Activated CD4-positive, alpha-beta T cell treated with anti-CD3 and anti-CD28 coated beads for 4 hours (primary cell): ENCODE measurements around the gene PBX1.
A peak's percentile ranks its signal among the peaks of the same experiment; 100 is the strongest.
"Not testable (repeated sequence)": the region's sequence is repeated elsewhere in the genome, so short reads cannot be mapped to it uniquely, and the experiment has no call there.

Experiments used
- DNase-seq, 2 donors: peaks; one replicate each; pipeline ENCODE4 v3.0.0-alpha.2; 2020

PBX1 gene

DNA sequence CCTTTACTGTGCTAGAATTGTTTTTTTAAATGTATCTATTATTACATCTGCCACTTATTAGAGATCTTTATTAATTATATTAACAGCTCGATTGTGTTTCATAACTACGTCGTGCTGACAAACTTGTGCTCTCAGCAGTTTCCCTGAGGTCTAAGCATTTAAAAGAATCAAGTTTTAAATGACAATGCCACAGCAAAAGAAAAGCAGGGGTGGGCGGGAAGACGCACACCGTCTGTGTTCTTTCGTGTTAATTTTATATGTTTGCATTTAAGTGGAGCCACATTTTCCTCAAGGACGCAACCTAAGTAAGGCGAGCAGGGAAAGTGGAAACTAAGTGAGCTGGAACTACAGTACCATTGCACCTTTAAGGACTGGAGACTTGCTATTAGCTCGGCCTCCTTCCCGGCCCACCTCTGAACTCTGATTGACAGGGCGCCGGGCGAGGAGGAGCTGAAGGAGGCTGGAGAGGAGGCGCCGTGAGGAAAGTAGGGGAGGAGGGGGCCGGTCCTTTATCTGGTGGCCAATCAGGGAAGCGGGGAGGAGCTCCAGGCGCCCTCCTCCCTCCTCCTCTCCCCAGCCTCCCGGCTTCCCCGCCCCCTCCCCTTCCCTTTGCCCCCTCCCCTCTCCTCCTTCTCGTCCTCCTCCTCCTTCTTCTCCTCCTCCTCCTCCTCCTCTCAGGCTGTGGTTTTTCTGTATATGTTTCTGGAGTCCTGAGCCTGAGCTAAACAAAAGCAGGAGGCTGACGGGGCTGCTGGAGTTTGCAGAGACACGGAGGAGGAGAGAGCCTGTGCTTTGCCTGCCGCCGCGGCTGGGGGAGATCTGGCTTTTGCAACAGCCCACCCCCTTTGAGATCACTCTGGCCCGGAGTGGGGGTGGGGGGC lies at the start of gene PBX1:
TSS of gene PBX1 (plus strand) at position 724 of the 881 bp plus-strand sequence.
- DNase-seq, result peak; percentile 35 to 64

DNA sequence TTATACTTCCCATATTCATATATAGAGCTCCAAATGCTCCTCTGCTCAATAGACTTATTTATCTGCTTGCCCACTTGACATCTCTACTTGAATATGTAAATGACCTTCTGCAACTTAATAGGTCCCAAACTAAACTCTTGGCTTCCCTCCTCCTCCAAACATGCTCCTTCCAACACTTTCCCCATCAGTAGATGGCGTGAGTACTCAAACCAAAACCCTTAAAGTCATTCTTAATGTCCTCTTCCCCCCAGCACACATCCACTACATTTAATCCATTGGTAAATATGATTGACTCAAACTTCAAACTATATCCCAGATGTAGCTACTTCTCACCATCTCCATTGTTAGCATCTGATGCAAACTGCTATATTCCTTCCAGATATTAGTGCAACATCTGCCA lies 48.5 kb upstream of the PBX1 start:
- no peak for DNase-seq

DNA sequence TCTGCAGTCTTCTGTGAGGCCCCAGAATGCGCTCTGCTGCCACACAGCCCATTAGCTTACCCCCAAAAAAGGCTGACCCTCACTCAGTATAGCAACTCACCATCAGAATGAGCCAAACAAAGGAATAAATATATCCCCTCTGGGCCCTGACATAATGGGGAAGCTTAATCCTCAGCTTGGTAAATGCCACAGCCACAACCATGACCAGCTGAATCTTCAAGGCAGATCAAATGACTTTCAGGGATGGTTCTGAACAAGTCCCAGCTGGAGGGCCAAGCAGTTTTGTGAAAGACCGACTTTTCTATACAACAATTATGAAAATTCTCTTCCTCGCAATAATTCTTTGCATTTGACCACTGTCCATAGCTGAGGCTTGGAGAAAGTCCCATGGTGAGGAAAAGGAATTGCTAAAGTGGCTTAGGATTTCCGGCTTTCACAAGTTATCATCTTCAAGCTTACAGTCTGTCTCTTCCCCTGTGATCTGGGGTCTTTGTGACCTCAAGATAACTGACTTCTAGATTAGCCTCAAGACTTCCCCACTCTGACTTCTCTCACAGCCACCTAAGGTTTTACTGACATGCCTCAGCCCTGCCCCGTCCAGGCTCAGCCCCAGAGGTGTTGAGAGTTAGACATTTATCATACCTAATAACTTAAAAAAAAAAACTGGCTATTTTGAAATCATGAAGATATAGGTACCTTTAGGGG lies 47.8 kb upstream of the PBX1 start:
- DNase-seq, result no peak

DNA sequence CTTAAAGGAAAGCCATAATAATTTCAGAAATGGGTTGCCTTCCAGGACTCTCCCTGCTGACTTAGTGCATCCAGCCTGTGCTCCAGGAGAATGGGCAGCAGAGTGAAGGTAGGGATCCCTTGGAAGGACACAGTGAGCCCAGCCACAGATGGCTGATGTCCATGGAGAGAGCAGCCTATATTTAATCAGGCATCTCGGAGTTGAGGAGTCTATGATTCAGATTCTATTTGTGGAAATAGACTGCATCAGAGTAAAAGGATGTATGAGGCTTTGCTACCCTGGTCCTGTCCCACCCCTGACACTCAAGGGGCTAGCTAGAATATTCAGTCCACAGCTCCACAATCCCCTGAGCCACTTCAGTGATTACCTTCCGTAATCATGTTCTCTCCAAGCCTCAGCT lies 43.8 kb upstream of the PBX1 start:
- no peak for DNase-seq

DNA sequence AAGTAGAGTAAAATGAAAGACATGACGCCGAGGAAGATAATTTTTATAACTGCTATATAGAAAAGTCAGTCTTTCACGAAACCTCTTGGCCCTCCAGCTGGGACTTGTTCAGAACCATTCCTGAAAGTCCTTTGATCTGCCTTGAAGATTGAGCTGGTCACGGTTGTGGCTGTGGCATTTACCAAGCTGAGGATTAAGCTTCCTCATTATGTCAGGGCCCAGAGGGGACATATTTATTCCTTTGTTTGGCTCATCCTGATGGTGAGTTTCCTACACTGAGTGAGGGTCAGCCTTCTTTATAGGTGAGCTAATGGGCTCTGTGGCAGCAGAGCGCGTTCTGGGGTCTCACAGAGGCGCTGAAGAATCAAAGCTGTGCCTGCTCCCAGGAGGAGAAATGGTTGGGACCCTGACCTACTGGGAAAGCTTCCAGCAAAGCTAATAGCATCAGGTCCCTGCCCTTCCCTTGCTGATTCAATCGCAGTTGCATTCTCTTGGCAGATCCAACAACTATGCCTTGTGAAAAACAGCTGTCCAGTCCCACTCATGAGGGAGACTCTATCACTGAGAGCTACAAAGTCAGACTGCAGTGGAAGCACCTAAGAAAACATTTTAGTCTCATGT lies 43.2 kb upstream of the PBX1 start:
- no peak for DNase-seq

DNA sequence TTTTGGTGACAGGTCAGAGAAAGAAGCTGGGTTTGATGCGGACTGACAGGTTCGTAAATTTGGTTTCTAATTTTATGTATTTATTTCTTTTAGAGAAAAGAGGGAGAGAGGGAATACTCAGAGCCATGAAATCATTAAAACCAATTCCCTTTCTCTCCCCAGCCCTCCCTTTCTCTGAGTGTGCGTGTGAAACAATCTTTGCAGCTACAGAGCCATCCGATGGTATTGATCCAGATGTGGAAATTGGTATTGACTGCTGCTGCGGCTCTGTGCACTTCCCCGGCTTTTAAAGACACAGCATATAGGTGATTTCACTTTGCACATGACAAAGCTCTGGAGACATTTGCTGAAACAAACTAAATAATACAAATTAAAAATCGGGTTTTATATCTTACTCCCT lies 42.4 kb upstream of the PBX1 start:
- no peak for DNase-seq

DNA sequence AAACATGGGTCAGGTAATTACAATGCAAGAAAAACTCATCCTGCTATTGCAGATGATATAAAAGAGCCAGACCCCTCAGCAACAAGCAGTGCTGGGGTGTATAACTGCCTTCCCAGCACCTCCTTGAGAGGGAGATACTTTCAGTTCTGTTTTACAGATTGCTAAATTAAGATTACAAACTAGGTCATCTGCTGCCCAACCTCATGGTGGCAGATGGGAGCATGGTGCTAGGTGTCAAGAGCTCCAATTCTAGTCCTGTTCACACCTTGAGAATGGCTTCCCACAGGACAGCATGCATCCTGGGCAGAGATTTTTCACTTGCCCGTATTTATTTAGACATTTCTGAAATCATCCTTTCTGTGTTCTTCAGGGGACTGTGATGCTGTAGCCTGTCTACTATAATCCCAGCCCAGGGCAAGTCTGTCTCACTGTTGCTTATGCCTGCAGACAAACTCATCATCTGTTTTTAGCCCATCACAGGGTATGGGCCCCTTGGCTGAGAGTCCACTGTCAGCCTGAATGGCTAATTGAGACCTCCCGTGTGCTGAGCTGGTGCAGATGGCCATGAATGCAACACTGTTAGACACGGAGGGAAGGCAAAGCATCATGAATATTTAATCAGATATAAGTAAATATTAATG lies 40.2 kb upstream of the PBX1 start:
- DNase-seq, result no peak

DNA sequence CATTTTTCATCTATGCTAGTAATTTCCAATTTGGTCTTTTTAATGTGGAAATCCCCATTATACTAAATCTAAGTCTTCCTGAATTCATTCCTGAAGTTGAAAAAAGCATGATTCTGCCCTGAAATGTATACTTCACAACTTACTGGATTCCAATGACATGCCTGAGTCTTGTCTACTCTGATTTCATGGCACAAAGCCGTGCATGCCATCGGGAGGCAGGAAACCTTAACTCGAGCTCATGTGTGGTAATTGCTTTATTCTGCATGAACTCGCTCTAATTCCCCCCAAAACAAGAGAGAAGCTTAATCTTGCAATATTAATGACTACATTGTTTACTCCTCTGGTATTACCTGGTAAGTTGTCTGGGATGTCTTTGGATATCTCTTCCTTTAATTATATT lies 39.6 kb upstream of the PBX1 start:
- DNase-seq, result no peak

DNA sequence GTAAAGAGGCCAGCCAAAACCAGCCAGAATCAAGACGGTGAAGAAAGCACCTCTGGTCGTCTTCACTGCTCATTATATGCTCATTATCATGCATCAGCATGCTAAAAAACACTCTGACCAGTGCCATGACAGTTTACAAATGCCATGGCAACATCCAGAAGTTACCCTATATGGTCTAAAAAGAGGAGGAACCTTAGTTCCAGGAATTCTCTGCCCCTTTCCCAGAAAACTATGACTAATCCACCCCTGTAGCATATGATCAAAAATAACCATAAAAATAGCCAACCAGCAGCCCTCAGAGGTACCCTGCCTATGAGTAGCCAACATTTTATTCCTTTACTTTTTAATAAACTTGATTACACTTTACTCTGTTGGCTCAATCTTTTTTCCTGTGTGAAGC lies 34.2 kb upstream of the PBX1 start:
- no peak for DNase-seq

DNA sequence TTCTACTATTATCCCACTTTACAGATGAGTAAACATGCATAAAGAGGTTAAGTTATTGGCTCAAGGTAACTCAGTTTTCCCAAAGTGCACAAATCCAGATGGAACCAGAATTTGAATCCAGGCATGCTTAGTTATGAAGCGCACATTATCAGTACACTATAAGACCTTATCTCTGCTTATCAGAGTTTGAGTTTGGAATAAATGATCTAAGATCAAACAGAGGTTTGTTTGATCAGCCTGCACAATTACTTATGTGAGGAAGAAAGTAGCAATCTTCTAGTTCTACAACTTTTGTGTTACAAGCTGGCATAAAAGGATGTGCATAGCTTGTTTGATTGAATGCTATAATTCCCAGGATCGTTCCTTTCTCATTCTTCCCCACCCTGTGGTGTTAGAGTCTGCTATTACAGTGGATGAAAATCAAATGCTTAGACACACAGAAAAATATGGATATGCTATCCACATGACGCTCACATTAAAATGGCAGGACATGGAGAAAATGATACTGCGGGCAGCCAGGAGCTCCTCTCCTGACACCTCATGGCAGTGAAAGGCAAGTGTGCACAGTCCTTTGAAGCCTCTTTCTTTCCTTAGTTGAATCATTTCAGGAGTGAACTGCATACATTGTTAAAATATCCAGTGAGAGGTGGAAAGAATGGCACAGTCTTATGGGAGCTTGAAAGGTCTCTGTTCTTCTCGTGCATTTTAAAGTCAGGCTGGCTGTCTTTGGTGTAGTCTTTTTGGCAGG lies 23.9 kb upstream of the PBX1 start:
- no peak for DNase-seq

DNA sequence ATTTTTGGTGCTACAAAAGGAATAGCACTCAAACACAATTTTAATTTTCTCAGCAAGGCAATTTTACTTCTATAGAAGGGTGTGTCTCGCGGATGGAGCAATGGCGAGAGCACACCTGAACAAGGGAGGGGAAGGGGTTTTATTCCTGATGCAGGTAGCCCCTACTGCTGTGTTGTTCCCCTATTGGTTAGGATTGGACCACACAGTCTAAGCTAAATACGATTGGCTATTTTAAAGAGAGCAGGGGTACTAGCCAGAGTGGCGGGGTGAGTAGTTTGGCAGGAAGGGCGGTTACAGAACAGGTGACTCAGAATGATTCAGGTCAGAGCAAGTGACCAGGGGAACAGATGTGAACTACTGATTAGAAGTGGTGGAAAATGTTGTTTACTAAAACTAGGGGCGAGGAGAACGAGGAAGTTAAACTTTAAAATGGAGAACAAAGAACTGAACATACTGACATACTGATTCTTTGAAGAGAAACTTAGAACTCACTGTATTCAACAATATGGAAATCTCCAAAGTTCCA lies 6.5 kb upstream of the PBX1 start:
- DNase-seq, result not testable (repeated sequence)

DNA sequence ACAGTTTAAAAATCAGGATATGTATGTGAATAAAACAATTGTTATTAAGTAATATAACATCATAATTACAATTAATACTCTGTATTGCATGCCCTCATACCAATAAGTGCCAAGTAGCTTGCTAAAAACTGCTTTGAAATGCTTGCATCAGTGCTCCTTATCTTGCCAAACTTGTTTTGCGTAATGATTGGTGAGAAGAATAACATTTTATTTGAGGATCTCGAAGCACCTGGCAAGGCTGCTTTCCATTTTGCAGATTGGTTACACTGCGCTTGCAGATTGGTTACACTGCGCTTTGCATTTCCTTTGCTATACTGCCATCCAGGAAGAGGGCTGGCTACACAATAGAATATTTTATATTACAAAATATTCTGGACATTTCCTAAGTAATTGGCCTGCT lies 1.7 kb upstream of the PBX1 start:
- DNase-seq, result no peak

DNA sequence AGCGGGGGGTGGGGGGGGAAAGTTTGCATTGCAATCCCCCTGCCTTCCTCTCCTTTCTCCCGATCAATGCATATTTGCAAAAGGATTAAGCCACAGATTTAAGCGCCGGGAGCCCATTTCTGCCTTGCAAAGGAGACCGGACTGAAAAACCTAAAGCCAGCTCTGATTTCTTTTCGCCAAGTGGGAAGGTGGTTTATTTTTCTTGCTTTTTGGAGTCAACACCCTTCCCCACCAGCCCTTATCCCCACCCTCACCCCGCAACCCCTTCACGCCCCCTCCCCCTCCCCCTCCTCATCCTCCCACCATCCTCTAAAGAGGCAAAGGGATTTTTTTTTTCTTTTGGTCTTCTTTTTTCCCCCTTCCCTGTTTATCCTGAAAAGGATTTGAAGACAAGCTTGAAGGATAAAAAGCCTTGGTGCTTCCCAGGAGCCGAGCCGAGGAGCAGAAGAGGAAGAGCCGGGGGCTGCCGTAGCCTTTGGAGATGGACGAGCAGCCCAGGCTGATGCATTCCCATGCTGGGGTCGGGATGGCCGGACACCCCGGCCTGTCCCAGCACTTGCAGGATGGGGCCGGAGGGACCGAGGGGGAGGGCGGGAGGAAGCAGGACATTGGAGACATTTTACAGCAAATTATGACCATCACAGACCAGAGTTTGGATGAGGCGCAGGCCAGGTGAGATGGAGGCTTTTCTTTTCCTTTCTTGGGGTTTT lies 513 bp downstream of the PBX1 start:
- no peak for DNase-seq

DNA sequence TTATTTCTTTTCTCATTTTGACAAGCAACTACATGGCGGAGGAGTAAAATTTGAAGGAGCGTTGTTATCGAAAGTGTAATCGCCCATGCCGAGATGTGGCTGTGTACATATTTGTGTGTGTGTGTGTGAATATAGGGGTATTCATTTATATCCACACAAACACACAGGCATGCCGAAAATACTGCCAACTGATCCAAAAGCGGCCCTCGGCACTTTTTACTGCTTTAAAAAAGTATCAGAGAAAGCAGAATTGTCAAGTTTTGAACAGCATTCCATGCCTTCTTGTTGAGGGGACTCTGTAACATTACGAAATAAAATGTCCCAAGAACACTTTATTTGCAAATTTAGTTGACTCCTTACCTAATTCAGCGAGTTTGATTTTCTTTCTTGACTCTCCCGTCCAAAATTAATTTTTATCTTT lies 1.1 kb downstream of the PBX1 start:
- DNase-seq, result no peak

DNA sequence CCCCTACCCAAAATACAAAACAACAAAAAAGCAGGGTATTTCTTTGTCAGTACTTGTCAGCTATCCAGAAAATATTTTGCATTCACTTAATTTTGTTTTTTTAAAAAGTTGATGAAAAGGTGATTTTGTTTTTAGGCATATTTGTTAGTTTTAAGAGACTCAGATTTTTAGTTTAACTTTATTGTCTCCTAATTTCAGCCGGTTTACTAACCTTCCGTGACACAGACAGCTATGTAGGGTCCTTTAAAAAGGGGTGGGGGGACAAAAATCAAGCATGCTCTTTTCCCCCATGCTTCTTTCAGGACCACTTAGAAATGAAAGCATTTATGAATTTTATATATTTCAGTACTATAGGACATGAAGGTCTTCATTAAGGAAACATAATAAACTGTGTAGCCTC lies 1.6 kb downstream of the PBX1 start:
- no peak for DNase-seq

DNA sequence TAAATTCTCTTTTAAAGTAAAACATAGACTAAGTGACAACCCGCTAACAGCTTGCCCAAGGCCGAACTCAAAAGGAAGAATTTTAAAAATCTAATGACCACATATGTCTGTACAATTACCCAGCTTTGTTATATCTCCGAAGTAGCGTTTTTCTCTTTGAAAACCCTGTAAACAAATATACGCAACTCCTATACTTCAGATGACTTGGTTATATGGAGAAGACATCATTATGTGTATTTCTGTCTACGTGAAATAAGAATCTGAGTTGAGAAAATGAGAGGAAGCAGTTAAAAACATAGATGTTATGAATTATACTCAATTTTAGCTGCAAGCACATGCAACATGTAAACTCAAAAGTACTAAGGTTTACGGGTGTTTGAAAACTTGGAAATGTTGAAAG lies 2.0 kb downstream of the PBX1 start:
- DNase-seq, result no peak

DNA sequence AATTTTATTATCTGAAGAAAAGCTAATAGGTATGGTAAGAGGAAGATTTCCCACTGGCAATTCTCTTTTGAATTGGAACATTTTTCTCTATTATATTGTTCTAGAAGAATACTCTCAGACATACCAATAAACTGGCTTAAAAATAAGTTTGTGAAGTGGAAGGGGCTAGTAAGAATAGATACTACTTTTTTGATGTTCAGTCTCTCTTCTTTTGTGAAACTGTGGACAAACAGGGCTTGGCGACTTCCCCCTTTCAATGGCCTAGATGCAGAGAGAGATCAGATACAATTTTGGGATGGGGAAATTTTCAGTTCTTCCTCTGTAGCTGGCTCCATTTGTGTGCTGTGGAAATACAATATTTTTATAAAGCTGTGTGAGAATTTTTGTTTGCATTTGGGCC lies 2.5 kb downstream of the PBX1 start:
- DNase-seq, result no peak

DNA sequence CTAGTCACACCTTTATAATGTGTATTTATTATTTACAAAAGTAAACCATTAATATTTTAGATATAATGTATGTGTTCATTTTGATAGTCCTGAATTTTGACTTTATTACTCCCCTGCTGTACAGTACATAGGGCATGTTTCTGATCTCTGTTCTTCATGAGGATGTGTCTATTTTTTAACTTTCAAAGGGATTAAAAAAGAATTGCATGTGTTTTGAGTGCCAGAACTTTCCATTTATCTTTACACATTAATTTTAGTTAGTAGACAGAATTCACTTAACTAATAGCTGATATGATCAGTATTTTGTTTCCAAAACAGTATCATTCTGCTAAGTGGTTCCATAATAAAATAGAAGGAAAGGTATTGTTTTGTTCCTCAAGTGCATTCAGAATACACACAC lies 3.1 kb downstream of the PBX1 start:
- no peak for DNase-seq

DNA sequence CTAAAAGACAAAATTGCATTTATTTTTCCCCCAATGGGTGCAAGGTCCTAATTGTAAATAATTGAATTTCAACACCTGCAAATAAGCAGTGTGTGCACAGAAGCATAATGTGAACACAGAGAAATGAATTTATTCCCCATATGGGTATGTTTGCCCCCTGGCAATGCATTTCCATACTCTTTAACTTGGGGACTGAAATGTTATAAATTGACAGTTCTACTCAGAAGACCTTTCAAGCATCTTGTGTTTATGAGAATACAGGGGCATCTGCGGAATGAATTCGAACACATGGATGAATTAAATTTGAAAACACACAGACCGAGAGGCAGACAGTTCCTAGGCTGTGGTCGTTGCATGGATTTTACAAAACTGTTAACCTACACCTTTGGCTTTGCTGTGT lies 3.5 kb downstream of the PBX1 start:
- no peak for DNase-seq

DNA sequence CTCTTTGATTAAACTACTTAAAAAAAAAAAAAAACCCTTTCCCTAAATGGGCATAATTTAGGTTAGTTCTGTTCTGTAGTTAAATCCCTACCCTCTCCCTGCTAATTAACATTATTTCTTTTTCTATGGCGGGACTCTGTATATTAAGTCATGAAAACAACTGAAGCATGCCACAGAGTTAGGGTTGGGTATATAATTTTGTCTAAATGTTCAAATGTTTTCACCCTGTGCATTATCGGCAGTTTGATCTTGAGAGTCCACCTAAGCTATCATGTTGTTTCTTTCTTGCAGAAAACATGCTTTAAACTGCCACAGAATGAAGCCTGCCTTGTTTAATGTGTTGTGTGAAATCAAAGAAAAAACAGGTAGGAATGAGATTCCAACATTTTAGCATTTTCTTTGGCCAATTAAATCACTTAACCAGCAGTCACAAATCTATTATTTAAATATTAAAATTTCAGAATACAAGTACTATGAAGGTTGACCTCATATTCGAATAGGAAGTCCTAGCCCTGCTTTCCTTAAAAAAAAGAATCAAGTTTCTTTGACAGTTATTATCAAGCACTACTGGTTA lies 4.0 kb downstream of the PBX1 start:
- no peak for DNase-seq

DNA sequence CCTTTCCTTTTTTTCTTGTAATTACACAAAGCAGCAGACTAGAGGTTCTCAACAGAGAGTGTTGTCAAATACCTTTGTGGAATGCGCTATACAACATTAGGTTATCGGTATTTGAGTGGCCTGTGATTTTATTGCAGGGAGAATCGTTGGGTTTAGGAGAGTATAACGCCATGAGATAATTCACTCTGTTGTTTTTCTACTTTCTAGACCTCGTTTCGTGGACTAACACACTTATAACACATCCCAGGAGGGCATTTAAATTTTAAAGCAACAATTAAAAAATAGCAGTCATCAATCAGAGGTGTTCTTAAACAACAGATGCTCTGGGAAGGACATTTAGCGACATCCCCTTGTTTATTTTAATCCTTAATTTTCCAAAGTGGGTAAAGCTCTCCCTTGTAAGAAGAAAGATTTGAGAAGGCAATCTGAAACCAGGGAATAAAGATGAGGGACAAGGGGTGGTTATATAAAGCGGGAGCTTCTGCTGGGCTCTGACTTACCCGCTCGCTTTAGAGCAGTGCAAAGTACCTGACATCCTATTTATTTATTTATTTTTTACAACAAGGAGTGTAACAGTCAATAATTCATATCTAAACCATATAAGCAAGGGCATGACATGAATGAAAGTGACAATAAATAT lies 4.9 kb downstream of the PBX1 start:
- DNase-seq, result no peak
